H54 (cell line): ENCODE measurements around the gene KIAA0825.

Experiments used
- DNase-seq: peaks from one replicate; pipeline ENCODE4 v3.0.0; 2011; ENCODE audit warnings: low spot score, mixed read lengths; ENCODE audit not compliant: insufficient read length
- FAIRE-seq: peaks from 3 replicates; lab custom pipeline; 2011; peaks lifted over from hg19 to GRCh38; lab: Jason Lieb, UNC
- POLR2A ChIP-seq: IDR thresholded peaks from 2 replicates; pipeline ENCODE4 v1.6.1; 2011; ENCODE audit warnings: low read depth, mild to moderate bottlenecking, low read length

KIAA0825 gene

GRCh38 chr5:94347130-94347529 lies 271.3 kb downstream of the KIAA0825 start:
- TF ChIP-seq POLR2A = no peak
- FAIRE-seq = no peak

GRCh38 chr5:94345257-94345656 lies 273.1 kb downstream of the KIAA0825 start:
- DNase-seq (no peak), FAIRE-seq (no peak)
- TF ChIP-seq POLR2A = no peak

More at GRCh38 chr5:94347130-94347529, 271.3 kb downstream of the KIAA0825 start:
- DNase-seq = no peak

GRCh38 chr5:94337617-94338016 lies 280.8 kb downstream of the KIAA0825 start:
- no peak for DNase-seq
- no peak for TF ChIP-seq POLR2A
- FAIRE-seq = no peak

GRCh38 chr5:94335936-94336335 lies 282.5 kb downstream of the KIAA0825 start:
- FAIRE-seq (no peak), DNase-seq (no peak)

GRCh38 chr5:94329115-94329514 lies 289.3 kb downstream of the KIAA0825 start:
- FAIRE-seq (no peak), DNase-seq (no peak)
- TF ChIP-seq POLR2A = no peak

More at GRCh38 chr5:94335936-94336335, 282.5 kb downstream of the KIAA0825 start:
- TF ChIP-seq POLR2A = no peak

GRCh38 chr5:94326586-94326985 lies 291.8 kb downstream of the KIAA0825 start:
- DNase-seq (no peak), FAIRE-seq (no peak)
- TF ChIP-seq POLR2A = no peak

GRCh38 chr5:94316916-94317838 lies 301.2 kb downstream of the KIAA0825 start:
- no peak for TF ChIP-seq POLR2A
- DNase-seq (no peak), FAIRE-seq (peak; percentile 79)

GRCh38 chr5:94314460-94315131 lies 303.8 kb downstream of the KIAA0825 start:
- no peak for DNase-seq
- TF ChIP-seq POLR2A = no peak
- no peak for FAIRE-seq

- no peak for TF ChIP-seq POLR2A
- FAIRE-seq = no peak
- DNase-seq = no peak
These were observed 304.7 kb downstream of the KIAA0825 start for GRCh38 chr5:94313696-94314095.

- FAIRE-seq = no peak
- no peak for DNase-seq
- TF ChIP-seq POLR2A = no peak
These were observed 305.2 kb downstream of the KIAA0825 start for GRCh38 chr5:94313188-94313587.

- DNase-seq (no peak), FAIRE-seq (no peak)
- no peak for TF ChIP-seq POLR2A
These were observed 306.1 kb downstream of the KIAA0825 start for GRCh38 chr5:94312298-94312697.

GRCh38 chr5:94310833-94311232 lies 307.6 kb downstream of the KIAA0825 start:
- no peak for TF ChIP-seq POLR2A
- FAIRE-seq (no peak), DNase-seq (no peak)

GRCh38 chr5:94309141-94309540 lies 309.3 kb downstream of the KIAA0825 start:
- TF ChIP-seq POLR2A = no peak
- DNase-seq (no peak), FAIRE-seq (no peak)

GRCh38 chr5:94308442-94308841 lies 310.0 kb downstream of the KIAA0825 start:
- FAIRE-seq (peak; percentile 52), DNase-seq (no peak)
- TF ChIP-seq POLR2A = no peak
